HG02943 (cell line): ENCODE measurements around the gene MICAL3.
"Not testable (repeated sequence)": the region's sequence is repeated elsewhere in the genome, so short reads cannot be mapped to it uniquely, and the experiment has no call there.

Source experiments
- ATAC-seq: cut with Tn5 transposase; IDR thresholded peaks from one replicate; pipeline ENCODE4 v1.9.1; 2021; ENCODE audit warnings: mild to moderate bottlenecking, low read depth, moderate library complexity; ENCODE audit not compliant: unreplicated experiment

Gene MICAL3

GRCh38 chr22:17893900-17894535, 130.3 kb downstream of the MICAL3 start:
- no peak for ATAC-seq

- no peak for ATAC-seq
These were observed 132.0 kb downstream of the MICAL3 start for GRCh38 chr22:17892376-17892775.

- no peak for ATAC-seq
These were observed 132.7 kb downstream of the MICAL3 start for GRCh38 chr22:17891481-17892167.

- ATAC-seq = no peak
These were observed 133.5 kb downstream of the MICAL3 start for GRCh38 chr22:17890892-17891291.

- ATAC-seq = no peak
These were observed 134.1 kb downstream of the MICAL3 start for GRCh38 chr22:17890245-17890671.

GRCh38 chr22:17888855-17889254, 135.5 kb downstream of the MICAL3 start:
- no peak for ATAC-seq

- no peak for ATAC-seq
These were observed 135.9 kb downstream of the MICAL3 start for GRCh38 chr22:17888439-17888838.

- ATAC-seq = no peak
These were observed 139.5 kb downstream of the MICAL3 start for GRCh38 chr22:17884893-17885292.

GRCh38 chr22:17884084-17884483, 140.3 kb downstream of the MICAL3 start:
- ATAC-seq = no peak

- no peak for ATAC-seq
These were observed 141.0 kb downstream of the MICAL3 start for GRCh38 chr22:17883356-17883755.

- ATAC-seq = no peak
These were observed 141.6 kb downstream of the MICAL3 start for GRCh38 chr22:17882727-17883126.

- no peak for ATAC-seq
These were observed 142.2 kb downstream of the MICAL3 start for GRCh38 chr22:17882162-17882561.

GRCh38 chr22:17881366-17881765, 143.0 kb downstream of the MICAL3 start:
- no peak for ATAC-seq

GRCh38 chr22:17880468-17880867, 143.9 kb downstream of the MICAL3 start:
- no peak for ATAC-seq

GRCh38 chr22:17880020-17880419, 144.3 kb downstream of the MICAL3 start:
- ATAC-seq = no peak

- ATAC-seq = no peak
These were observed 145.4 kb downstream of the MICAL3 start for GRCh38 chr22:17878941-17879340.

- ATAC-seq = no peak
These were observed 146.1 kb downstream of the MICAL3 start for GRCh38 chr22:17878186-17878694.

GRCh38 chr22:17876878-17877855, 147.2 kb downstream of the MICAL3 start:
- ATAC-seq = not testable (repeated sequence)

- ATAC-seq = no peak
These were observed 148.0 kb downstream of the MICAL3 start for GRCh38 chr22:17876306-17876831.

- no peak for ATAC-seq
These were observed 148.7 kb downstream of the MICAL3 start for GRCh38 chr22:17875631-17876030.

- ATAC-seq = no peak
These were observed 149.2 kb downstream of the MICAL3 start for GRCh38 chr22:17875156-17875555.
